NK-92 (cell line): Measurements from ENCODE around the gene SLC30A7.
"Not testable (repeated sequence)": the region's sequence is repeated elsewhere in the genome, so short reads cannot be mapped to it uniquely, and the experiment has no call there.

Source experiments
- DNase-seq: peaks from one replicate; lab custom pipeline; 2025; ENCODE audit not compliant: unreplicated experiment; lab: John Stamatoyannopoulos, UW

The SLC30A7 gene, protein sequence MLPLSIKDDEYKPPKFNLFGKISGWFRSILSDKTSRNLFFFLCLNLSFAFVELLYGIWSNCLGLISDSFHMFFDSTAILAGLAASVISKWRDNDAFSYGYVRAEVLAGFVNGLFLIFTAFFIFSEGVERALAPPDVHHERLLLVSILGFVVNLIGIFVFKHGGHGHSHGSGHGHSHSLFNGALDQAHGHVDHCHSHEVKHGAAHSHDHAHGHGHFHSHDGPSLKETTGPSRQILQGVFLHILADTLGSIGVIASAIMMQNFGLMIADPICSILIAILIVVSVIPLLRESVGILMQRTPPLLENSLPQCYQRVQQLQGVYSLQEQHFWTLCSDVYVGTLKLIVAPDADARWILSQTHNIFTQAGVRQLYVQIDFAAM

DNA sequence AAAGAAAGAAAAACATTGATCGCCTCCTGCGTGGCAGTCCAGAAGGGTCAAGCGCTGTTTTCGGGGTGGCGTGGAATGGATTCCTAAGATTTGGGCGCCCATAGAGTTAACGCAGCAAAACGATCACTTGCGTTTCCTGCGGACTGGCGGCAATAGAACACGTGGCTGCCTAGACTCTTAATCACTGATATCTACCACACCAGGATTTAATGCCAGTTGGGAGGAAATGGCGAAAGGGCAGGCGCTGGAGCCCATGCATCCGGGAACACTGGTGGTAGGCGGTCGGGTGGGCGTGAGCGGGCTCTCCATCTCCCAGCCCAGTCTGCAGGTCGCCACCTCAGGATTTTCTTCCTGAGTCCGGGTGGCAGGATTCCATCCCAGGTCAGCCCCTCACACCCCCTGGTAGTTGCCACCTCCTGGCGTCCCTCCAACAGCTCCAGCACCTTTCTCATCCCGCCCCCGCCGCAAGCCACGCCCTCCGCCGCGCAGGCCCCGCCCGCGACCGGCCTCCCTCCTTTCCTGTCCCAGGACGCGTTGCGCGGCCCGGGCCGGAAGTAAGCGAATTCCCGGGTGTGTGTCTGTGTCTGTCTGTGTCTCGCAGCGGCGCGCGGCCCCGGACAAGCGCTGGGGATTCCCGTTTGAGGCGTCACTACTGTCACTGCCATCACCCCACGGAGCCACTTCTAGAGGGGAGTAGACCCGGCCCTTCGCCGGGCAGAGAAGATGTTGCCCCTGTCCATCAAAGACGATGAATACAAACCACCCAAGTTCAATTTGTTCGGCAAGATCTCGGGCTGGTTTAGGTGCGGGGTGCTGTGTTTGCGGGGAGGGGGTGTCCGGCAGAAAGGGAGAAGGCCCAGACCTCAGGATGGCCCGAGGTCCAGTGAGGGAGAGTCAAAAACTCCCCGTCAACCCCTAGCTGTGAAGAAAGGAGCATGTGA is at the start of gene SLC30A7:
SLC30A7 (plus strand) TSS at position 551 of the 941 bp plus-strand sequence; CDS start at position 724, 173 bp downstream.
- DNase-seq: peak; percentile 56

- no peak for DNase-seq
Observed at GRCh38 chr1:100847361-100848082, 48.4 kb upstream of the SLC30A7 start.

DNA sequence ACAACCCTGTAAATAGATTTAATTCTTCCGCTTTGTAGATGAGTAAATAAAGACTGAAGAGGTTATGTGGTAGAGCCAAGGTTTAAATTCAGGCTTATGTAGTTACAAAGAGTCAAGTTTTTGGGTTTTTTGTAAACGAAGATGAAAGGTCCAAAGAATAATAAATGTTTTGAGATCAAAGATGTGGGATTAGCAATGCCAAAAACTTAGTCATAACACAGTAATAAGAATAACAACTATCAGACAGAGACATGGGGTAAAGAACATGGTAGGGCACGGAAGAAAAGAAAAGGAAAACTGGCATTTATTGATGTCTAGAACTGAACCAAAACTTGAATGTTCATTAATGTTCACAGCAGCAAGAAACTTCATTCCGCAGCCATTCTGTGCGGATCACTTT is 44.2 kb upstream of the SLC30A7 start:
- no peak for DNase-seq

DNA sequence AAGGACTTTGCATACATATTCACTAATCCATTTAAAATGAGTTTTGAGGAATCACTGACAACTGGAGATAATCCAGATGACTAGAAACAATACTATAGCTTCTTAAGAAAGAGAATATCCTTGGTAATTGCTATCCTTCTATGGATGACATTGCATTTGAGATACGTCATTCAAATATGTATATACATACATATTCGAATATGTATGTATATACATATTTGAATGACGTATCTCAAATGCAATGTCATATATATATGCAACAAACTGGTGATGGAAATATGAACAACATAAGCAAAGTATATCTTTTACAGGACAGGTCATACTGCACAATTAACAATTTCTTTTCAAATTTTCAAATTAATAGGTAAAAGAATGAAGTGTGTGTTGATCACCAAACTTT is 42.9 kb upstream of the SLC30A7 start:
- no peak for DNase-seq

DNA sequence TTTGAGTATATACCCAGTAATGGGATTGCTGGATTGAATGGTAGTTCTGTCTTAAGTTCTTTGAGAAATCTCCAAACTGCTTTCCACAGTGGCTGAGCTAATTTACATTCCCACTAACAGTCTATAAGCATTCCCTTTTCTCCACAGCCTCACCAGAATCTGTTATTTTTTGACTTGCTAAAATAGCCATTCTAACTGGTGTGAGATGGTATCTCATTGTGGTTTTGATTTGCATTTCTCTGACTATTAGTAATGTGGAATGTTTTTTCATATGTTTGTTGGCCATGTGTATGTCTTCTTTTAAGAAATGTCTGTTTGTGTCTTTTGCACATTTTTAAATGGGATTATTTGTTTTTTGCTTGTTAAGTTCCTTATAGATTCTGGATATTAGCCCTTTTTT is 40.8 kb upstream of the SLC30A7 start:
- not testable (repeated sequence) for DNase-seq

- DNase-seq: no peak
Observed at GRCh38 chr1:100860397-100860991, 35.4 kb upstream of the SLC30A7 start.

DNA sequence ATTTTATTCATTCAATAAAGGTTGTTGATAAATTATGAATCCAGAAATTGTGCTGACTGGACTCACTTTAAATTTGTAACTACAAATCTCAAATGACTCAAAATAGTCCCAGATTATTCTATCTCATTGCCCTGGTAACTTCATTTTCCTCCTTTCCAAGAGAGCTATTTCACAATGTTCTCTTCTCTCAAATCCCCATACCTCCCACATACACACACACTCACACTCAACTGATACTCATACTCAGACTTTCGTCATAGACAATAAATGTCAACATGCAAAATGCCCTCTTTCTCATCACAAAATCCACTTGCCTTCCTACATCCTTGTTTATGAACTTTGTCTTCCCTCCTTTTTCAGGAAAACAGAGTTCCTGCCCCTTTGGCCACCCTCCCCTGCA is 34.5 kb upstream of the SLC30A7 start:
- DNase-seq: no peak

GRCh38 chr1:100862591-100862990 is 33.3 kb upstream of the SLC30A7 start:
- DNase-seq: no peak

DNA sequence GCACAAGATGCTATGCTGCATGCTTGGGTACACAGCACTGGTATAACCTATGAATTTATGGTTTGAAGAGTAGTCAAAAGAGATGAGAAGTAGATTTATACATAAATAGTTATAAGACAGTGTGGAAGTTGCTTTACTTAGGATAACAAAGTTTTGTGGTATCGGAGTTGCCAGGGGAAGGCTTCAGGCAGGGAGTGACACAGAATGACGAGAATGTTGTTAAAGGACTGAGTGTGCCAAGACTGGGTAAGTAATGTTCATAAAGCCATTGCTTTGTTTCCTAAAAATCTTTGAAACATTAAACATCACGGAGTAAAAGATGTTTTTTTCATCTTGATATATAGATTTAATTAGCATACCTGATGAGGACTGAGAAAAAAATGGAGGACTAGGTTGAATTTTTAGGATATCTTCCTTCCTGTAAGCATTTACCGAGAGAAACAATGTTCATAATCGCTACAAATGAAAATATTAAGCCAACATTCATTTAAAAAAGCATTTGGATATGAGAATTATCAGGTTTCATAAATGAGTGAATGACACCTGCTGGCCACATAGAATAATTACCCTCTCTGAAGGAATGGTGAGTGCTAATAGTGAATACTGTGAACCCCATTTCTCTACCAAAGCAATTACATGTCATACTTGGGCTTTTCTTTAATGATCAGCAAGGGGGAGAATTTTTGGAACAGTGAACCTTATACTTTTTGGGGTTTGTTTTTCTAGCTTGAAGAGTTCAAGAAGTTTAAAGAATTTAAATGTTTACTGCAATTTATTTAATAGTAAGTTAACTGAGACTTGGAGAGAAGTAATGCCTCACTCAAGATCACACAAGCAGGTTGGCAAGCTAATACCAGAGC is 29.6 kb upstream of the SLC30A7 start:
- DNase-seq: no peak

DNA sequence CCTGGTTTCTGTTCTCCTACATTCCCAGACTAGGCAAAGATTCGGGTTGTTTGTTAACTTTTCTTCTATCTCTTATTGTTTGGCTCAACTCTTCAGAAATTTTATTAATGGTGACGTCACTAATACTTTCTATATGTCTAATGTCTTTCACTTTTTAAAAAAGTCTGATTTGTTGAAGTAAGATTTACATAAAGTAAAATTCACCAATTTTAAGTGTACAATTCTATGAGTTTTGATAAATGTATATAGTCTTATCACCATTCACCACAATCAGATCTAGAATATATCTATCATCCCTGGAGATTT is 29.0 kb upstream of the SLC30A7 start:
- DNase-seq: no peak

GRCh38 chr1:100868364-100868995 is 27.4 kb upstream of the SLC30A7 start:
- no peak for DNase-seq

DNA sequence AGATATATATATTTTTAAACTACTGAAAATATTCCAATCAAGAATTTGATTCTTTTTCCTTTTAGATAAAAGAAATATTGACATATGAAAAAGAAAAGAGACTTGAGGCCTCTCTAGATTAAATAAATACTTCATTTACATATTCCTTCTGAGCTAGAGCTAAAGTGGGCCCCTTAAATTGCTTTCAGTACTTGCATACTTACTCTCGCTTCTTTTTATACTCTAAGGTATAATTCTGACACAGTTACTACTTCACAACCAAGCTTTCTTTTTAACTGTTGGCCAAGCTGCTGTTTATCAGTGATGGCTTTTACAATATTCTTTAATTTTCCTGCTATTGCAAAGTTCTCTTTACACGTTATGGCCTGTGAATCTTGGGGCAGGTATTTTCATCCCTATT is 25.9 kb upstream of the SLC30A7 start:
- DNase-seq: no peak

DNA sequence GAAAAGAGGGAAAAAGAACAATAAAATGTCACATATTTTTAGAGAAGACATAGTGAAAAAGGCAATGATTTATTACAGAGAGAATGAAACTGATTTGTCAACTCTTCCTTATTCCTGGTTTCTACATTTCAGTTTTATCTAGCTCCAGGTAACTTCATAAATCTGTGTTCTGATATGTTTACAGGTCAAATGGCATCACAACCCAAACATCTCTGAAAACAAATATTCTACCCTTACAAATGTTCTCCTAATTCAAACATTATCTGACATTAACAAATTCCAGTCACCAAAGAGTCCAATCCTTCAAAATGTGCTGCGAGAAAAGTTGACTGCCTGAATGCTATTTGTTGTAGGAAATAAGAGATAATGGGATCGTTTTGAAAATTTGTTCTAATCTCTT is 21.5 kb upstream of the SLC30A7 start:
- no peak for DNase-seq

- no peak for DNase-seq
Observed at GRCh38 chr1:100875228-100875627, 20.7 kb upstream of the SLC30A7 start.

GRCh38 chr1:100876291-100876690 is 19.6 kb upstream of the SLC30A7 start:
- DNase-seq: no peak

DNA sequence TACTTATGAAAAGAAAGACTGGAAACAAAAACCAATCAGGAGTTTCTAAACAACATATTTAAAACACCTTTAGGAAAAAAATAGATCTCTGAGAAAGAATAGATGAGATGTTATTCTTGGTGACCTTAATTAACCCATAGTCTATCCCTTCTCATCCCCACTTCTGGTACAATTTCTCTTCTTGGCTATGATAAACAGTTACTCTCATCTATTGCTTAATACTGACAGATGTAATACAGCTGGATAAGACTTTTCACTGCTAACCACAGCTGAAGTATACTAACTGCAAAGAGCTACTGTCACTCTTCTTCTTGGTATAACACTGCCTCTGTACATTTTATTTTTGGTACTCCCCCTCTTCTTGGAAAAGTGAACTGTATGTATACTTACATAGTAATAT is 16.5 kb upstream of the SLC30A7 start:
- DNase-seq: no peak

DNA sequence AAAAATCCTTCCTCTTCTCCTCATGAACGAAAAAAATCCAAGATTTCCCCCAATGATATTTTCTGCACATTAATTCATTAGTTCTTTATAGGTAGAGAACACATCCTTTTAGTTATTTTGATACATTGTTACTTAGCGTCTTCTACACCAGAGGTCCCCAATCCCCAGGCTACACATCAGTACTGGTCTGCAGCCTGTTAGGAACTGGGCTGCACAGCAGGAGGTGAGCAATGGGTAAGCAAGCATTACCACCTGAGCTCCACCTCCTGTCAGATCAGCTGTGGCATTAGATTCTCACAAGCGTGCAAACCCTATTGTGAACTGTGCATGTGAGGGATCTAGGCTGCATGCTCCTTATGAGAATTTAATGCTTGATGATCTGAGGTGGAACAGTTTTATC is 14.2 kb upstream of the SLC30A7 start:
- no peak for DNase-seq

DNA sequence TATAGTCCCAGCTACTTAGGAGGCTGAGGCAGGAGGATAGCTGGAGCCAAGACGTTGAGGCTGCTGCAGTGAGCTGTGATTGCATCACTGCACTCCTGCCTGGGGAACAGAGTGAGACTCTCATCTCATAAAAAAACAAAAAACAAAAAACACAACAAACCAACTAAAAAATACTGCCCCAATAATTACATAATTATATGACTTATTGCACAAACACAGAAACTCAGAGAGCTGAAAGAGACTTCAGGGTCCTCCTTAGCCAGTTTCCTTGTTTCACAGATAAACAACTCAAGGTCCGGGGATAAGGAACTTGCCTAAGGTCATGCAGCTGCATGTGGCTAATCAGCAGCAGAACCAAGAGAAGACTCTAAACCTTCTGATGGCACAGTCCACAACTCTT is 13.2 kb upstream of the SLC30A7 start:
- no peak for DNase-seq

DNA sequence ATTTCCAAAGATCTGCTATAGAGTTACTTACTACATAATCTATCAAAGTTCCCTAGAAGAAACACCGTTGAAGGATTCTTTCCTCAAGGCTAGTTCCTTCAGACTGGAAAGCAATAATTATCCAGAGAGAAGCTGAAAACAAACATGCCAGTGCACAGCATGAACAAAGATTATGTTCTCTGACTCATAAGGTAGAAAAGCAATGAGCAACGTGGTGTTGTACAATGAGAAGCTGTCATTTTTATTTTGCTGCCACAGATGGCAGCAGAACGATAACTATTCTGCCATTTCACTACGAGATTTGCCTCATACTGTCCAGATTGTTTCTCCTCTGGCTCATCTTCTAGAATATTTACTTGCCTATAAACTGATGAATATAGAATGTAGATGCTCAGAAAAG is 11.9 kb upstream of the SLC30A7 start:
- no peak for DNase-seq

DNA sequence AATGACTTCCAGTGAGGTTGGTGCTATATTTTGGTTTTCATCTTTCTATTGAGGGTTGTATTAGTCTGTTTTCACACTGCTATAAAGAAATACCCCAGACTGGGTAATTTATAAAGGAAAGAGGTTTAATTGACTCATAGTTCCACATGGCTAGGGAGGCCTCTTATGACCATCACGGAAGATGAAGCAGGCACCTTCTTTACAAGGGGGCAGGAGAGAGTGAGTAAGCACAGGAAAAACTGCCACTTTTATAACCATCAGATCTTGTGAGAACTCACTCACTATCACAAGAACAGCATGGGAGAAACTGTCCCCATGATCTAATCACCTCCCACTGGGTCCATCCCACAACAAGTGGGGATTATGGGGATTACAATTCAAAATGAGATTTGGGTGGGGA is 6.9 kb upstream of the SLC30A7 start:
- not testable (repeated sequence) for DNase-seq
